HepG2 (cell line): ENCODE data around the gene HK3. TPM values are rescaled to one million over a fixed set of nuclear protein-coding genes. Genes with fewer than 3 reads are reported as not detected.
"Not testable (repeated sequence)": the region's sequence is repeated elsewhere in the genome, so short reads cannot be mapped to it uniquely, and the experiment has no call there.

Source experiments
- ATAC-seq: fragments of 200-7000 bp; cut with Tn5 transposase; 3 replicates; pipeline ENCODE4 v1.9.1; 2020; ENCODE audit warnings: mild to moderate bottlenecking, moderate library complexity
- BruUV-seq: library from RNA; stranded (reverse); fragments of 400-500 nt; replicated peaks from 2 replicates; lab custom pipeline; 2021; lab: Mats Ljungman, UMichigan
- CTCF ChIA-PET: fragments of 300-600 bp; formaldehyde crosslinking; extraction: SDS; loops from one replicate; lab custom pipeline; 2021; ENCODE audit warnings: low total read pairs, inconsistent platforms, low intra/inter-chr PET ratio; lab: Yijun Ruan, JAX
- POLR2A ChIA-PET: fragments of 350-600 bp; sonication (Branson Sonifier 250); formaldehyde crosslinking; loops from one replicate; lab custom pipeline; 2020; ENCODE audit warnings: antibody characterized with exemption, inconsistent platforms; lab: Yijun Ruan, JAX
- DNase-seq: peaks from one replicate; pipeline ENCODE4 v3.0.0-alpha.2; 2015; ENCODE audit warnings: low spot score
- FAIRE-seq: peaks from 3 replicates; lab custom pipeline; 2011; peaks lifted over from hg19 to GRCh38; lab: Jason Lieb, UNC
- H2AFZ ChIP-seq: one replicate; pipeline ENCODE4 v1.6.1; 2011; ENCODE audit warnings: low read length, inconsistent platforms
- H3K27ac ChIP-seq: fragments of 300-600 bp; 3 replicates; pipeline ENCODE4 v1.8.0; 2011; ENCODE audit warnings: mixed run types, mild to moderate bottlenecking, mixed read lengths, low read length, inconsistent platforms; ENCODE audit not compliant: insufficient read depth; ENCODE audit errors: extremely low read length
- H3K27me3 ChIP-seq, 2 experiments: fragments of 200-600 bp in 1 of 2; 2 replicates in 1 of 2; 3 replicates in 1 of 2; pipeline versions ENCODE4 v1.6.0 to v1.8.0; 2011; ENCODE audit warnings: low read length in 2 of 2, mild to moderate bottlenecking in 2 of 2, moderate library complexity in 2 of 2, inconsistent platforms in 1 of 2; ENCODE audit not compliant: insufficient read depth in 2 of 2, control insufficient read depth in 1 of 2
- H3K36me3 ChIP-seq, 2 experiments: fragments of 200-600 bp in 1 of 2; replicated peaks in 1 of 2; 2 replicates in 1 of 2; 3 replicates in 1 of 2; pipeline versions ENCODE4 v1.5.1 to v1.8.0; 2011; ENCODE audit warnings: low read length in 2 of 2, inconsistent platforms in 1 of 2; ENCODE audit not compliant: insufficient read depth in 2 of 2, control insufficient read depth in 1 of 2
- H3K4me1 ChIP-seq: 2 replicates; pipeline ENCODE4 v1.5.1; 2012; ENCODE audit warnings: low read length, inconsistent platforms; ENCODE audit not compliant: insufficient read depth
- H3K4me2 ChIP-seq: 2 replicates; pipeline ENCODE4 v1.6.0; 2011; ENCODE audit warnings: low read depth, low read length, inconsistent platforms
- H3K4me3 ChIP-seq, 3 experiments: fragments of 200-600 bp in 1 of 3; sonication (generic), shearing (Covaris generic) in 1 of 3; replicated peaks in 1 of 3; 2 replicates each; pipeline ENCODE4 v1.5.1; 2011 to 2016; ENCODE audit warnings: low read length in 3 of 3, inconsistent platforms in 2 of 3, low read depth in 2 of 3, mild to moderate bottlenecking in 2 of 3, control low read depth in 1 of 3, mixed read lengths in 1 of 3; ENCODE audit not compliant: insufficient read depth in 1 of 3
- H3K79me2 ChIP-seq: one replicate; pipeline ENCODE4 v1.6.1; 2011; ENCODE audit warnings: low read length, inconsistent platforms; ENCODE audit not compliant: insufficient read depth
- H3K9ac ChIP-seq: 2 replicates; pipeline ENCODE4 v1.6.0; 2011; ENCODE audit warnings: mild to moderate bottlenecking, low read depth, low read length, inconsistent platforms; ENCODE audit not compliant: insufficient read depth
- H3K9me3 ChIP-seq: 2 replicates; pipeline ENCODE4 v1.5.1; 2012; ENCODE audit warnings: mild to moderate bottlenecking, low read length
- H4K20me1 ChIP-seq: 2 replicates; pipeline ENCODE4 v1.6.0; 2011; ENCODE audit warnings: inconsistent platforms, mild to moderate bottlenecking, low read length, moderate library complexity; ENCODE audit not compliant: insufficient read depth
- DNMT3B ChIP-seq: conservative IDR thresholded peaks from 2 replicates; pipeline ENCODE4 v1.6.1; 2016; ENCODE audit warnings: missing biosample characterization, control low read depth
- ELF4 ChIP-seq: sonication (generic); formaldehyde crosslinking; IDR thresholded peaks from 2 replicates; pipeline ENCODE4 v1.5.0; 2020; ENCODE audit warnings: missing genetic modification reagents, mild to moderate bottlenecking, moderate library complexity, borderline replicate concordance
- XRCC5 ChIP-seq: fragments of 200-400 bp; formaldehyde crosslinking; optimal IDR thresholded peaks from 2 replicates; pipeline ENCODE3; 2017; ENCODE audit warnings: mild to moderate bottlenecking, low read length
- WGBS: methylation state at CpG from one replicate; pipeline ENCODE4 v1.1.6; 2017; ENCODE audit warnings: low lambda C conversion rate; 5-methylcytosine and 5-hydroxymethylcytosine counted together
- in situ Hi-C: cut with HindIII; loops from 2 replicates; pipeline ENCODE4 v1.10.0; 2017; ENCODE audit warnings: low pct_unique_long_range_greater_than_20kb; ENCODE audit not compliant: extremely low pct_ligation_motif_present
- intact Hi-C: fragments of 100-400 bp; cut with micrococcal nuclease; formaldehyde crosslinking; loops from one replicate; pipeline ENCODE4 v1.10.0; 2022; ENCODE audit not compliant: unreplicated experiment
- polyA plus RNA-seq, 8 experiments: library from polyadenylated mRNA; depleted of rRNA in 3 of 8; stranded (reverse) in 7 of 8; unstranded in 1 of 8; fragments of >200 nt; fragmentation: Illumina TruSeq in 4 of 8; extraction: Trizol in 4 of 8; gene quantifications; 2 replicates each; pipeline versions ENCODE4 v1.2.1 to v1.2.3, GENCODE V29; 2011 to 2016; ENCODE audit warnings: low read depth in 4 of 8, missing spikeins in 1 of 8, mixed read lengths in 1 of 8; ENCODE audit not compliant: insufficient read depth in 1 of 8
- total RNA-seq, 5 experiments: library from RNA; depleted of rRNA; stranded (reverse); fragments of >200 nt; fragmentation: Illumina TruSeq; extraction: Trizol; gene quantifications; 2 replicates each; pipeline ENCODE4 v1.2.3, GENCODE V29; 2016; ENCODE audit warnings: low read depth in 1 of 5

HK3 gene
- total and polyA plus RNA-seq, 2 of the 13 experiments (the other 11 are each of a cell fraction or from before 2014, with no cell fraction given), result not detected

GRCh38 chr5:176874198-176874780, 24.9 kb downstream of the HK3 start:
- no peak overlapping the region for H3K9ac ChIP-seq
- POLR2A ChIA-PET, result interaction anchor here (1.4 kb wide), 1 partner anchor 227 kb away, joined by 3 read pairs; the partner anchor contains the start of gene TSPAN17
- H3K27me3 ChIP-seq, result peaks cover 24 to 63% of the 10 kb centered on the region in 2 experiments; a peak in 4 of 5 replicates
- in situ Hi-C loops, result no loop called here
- H3K4me1 ChIP-seq, result peaks cover 8% of the 10 kb centered on the region; the same call in 1 of the 2 replicates
- H3K4me3 ChIP-seq, result peak overlapping the region in 1 of 3 experiments; percentile 10; a peak in 1 of 6 replicates
- DNase-seq (no peak), FAIRE-seq (no peak), ATAC-seq (no peak)
- H3K27ac ChIP-seq, result no peak overlapping the region
- no TSS peak for BruUV-seq
- CTCF ChIA-PET, result no interaction called here
- H4K20me1 ChIP-seq, result no peaks in the 10 kb centered on the region
- 0 out of 2 replicates have a peak overlapping the region, but pooled peaks have one; percentile 32 for H3K4me2 ChIP-seq
- intact Hi-C loops, result no loop called here
- no peaks in the 10 kb centered on the region for H3K36me3 ChIP-seq
- 19% methylated on average over 12 of the region's 20 CpGs for WGBS
- no peaks in the 10 kb centered on the region for H3K9me3 ChIP-seq
- TF ChIP-seq ELF4 (CRISPR knock-in tag) (no peak), XRCC5 (no peak)
- no peaks in the 10 kb centered on the region for H3K79me2 ChIP-seq
- H2AFZ ChIP-seq, result no peak overlapping the region

- POLR2A ChIA-PET, result no interaction called here
- DNase-seq (no peak), ATAC-seq (no peak), FAIRE-seq (no peak)
- Histone ChIP-seq H3K4me3 (no peak overlapping the region), H3K9me3 (no peaks in the 10 kb centered on the region), H3K36me3 (no peaks in the 10 kb centered on the region), H3K4me2 (no peak overlapping the region), H3K27ac (no peak overlapping the region), H3K27me3 (peaks cover 24 to 58% of the 10 kb centered on the region in 2 experiments; a peak in 4 of 5 replicates), H3K4me1 (peaks cover 8% of the 10 kb centered on the region; the same call in 1 of the 2 replicates), H3K9ac (no peak overlapping the region)
- no TSS peak for BruUV-seq
- intact Hi-C loops, result no loop called here
- WGBS, result 3% methylated on average over 6 of the region's 16 CpGs
- TF ChIP-seq DNMT3B (CRISPR knock-in tag), result no peak
- TF ChIP-seq, all 625 proteins: peak for 0
- Histone ChIP-seq H4K20me1 (no peaks in the 10 kb centered on the region), H2AFZ (no peak overlapping the region), H3K79me2 (no peaks in the 10 kb centered on the region)
- in situ Hi-C loops, result no loop called here
- CTCF ChIA-PET, result no interaction called here
These were observed 25.5 kb downstream of the HK3 start for GRCh38 chr5:176873541-176874172.

- H3K4me1 ChIP-seq, H2AFZ ChIP-seq, FAIRE-seq, H3K27ac ChIP-seq, DNase-seq, H3K36me3 ChIP-seq, CTCF ChIA-PET, POLR2A ChIA-PET, H3K9me3 ChIP-seq, intact Hi-C loops, in situ Hi-C loops, H3K4me3 ChIP-seq, BruUV-seq, H3K4me2 ChIP-seq, H3K79me2 ChIP-seq, H4K20me1 ChIP-seq, ATAC-seq, H3K9ac ChIP-seq: not testable (repeated sequence)
- WGBS, result 4% methylated on average over 2 of the region's 2 CpGs
- H3K27me3 ChIP-seq, result peaks cover 23 to 57% of the 10 kb centered on the region in 2 experiments
These were observed 26.1 kb downstream of the HK3 start for GRCh38 chr5:176873011-176873410.

GRCh38 chr5:176872586-176872985, 26.6 kb downstream of the HK3 start:
- BruUV-seq, H3K9me3 ChIP-seq, H3K4me1 ChIP-seq, in situ Hi-C loops, H3K79me2 ChIP-seq, POLR2A ChIA-PET, intact Hi-C loops, H3K4me2 ChIP-seq, H2AFZ ChIP-seq, CTCF ChIA-PET, H3K27ac ChIP-seq, H3K9ac ChIP-seq, DNase-seq, H3K4me3 ChIP-seq, FAIRE-seq, H3K36me3 ChIP-seq, H4K20me1 ChIP-seq, ATAC-seq: not testable (repeated sequence)
- WGBS, result 7% methylated on average over 2 of the region's 2 CpGs
- peaks cover 19 to 55% of the 10 kb centered on the region in 2 experiments for H3K27me3 ChIP-seq
